GM06990 (cell line): ENCODE results near the gene SUCLA2.
"Not testable (repeated sequence)": the region's sequence is repeated elsewhere in the genome, so short reads cannot be mapped to it uniquely, and the experiment has no call there.

Experiments
- DNase-seq: peaks from one replicate; pipeline ENCODE4 v3.0.0-alpha.2; 2011; ENCODE audit not compliant: insufficient read length; ENCODE audit errors: extremely low read depth
- H3K27me3 ChIP-seq: replicated peaks from 2 replicates; pipeline ENCODE4 v1.6.0; 2011; ENCODE audit warnings: low read length; ENCODE audit not compliant: control insufficient read depth, insufficient read depth
- H3K36me3 ChIP-seq: 2 replicates; pipeline ENCODE4 v1.5.1; 2011; ENCODE audit warnings: low read length; ENCODE audit not compliant: control insufficient read depth, insufficient read depth
- H3K4me3 ChIP-seq: replicated peaks from 2 replicates; pipeline ENCODE4 v1.5.1; 2011; ENCODE audit warnings: low read depth, mild to moderate bottlenecking, control low read depth, low read length
- CTCF ChIP-seq: IDR thresholded peaks from 2 replicates; pipeline ENCODE4 v1.5.1; 2011; ENCODE audit warnings: low read length, control low read depth, mild to moderate bottlenecking, inconsistent platforms; ENCODE audit not compliant: insufficient read depth, poor library complexity, severe bottlenecking

SUCLA2 gene

DNA sequence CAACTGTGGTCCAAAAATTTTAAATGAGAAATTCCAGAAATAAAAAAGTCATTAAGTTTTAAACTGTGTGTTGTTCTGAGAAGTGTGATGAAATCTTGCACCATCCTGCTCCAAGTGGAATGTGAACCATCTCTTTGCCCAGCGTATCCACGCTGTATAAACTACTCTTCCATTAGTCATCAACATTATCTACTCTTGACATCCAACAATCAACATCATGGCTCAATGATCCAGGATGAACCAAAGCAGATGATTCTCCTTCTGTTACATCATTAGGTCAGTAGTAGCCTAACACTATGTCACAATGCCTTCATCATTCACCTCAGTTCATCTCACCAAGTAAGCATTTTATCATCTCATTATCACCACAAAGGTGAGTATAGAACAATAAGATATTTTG, 55.3 kb downstream of the SUCLA2 start:
- no peak for DNase-seq
- Histone ChIP-seq H3K27me3 (no peaks in the 10 kb centered on the region), H3K36me3 (no peaks in the 10 kb centered on the region; the same call in 1 of the 2 replicates), H3K4me3 (no peak overlapping the region)
- TF ChIP-seq CTCF: no peak

DNA sequence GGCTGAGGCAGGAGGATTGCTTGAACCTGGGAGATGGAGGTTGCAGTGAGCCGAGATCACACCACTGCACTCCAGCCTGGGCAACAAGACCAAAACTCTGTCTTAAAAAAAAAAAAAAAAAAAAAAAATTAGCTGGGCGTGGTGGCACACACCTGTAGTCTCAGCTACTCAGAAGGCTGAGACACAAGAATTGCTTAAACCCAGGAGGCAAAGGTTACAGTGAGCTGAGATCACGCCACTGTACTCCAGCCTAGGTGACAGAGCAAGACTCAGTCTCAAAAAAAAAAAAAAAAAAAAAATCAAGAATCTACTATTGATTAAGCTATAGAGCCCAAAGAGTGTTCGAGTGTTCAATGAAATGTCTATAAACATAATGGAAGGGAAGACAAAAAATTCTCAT, 55.9 kb downstream of the SUCLA2 start:
- not testable (repeated sequence) for DNase-seq, H3K27me3 ChIP-seq, H3K36me3 ChIP-seq, H3K4me3 ChIP-seq

DNA sequence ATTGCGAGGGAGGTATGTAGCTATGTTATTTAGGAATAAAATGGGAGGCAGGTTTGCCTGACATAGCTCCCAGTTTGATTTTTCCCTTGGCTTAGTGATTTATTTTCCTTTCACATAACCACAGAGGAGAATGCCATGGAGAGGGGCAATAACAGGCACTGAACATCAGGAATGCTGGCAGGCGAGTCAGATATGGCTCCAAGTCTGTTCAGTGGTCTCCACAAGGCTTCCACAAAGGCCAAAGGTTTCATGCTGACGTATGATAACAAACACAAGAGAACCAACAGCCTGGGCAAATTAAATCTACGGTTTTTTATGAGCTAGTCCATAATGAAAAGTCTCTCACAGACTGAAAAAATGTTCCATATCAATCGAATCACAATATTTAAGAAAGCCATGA, 66.7 kb downstream of the SUCLA2 start:
- H3K27me3 ChIP-seq: no peaks in the 10 kb centered on the region
- DNase-seq: no peak
- TF ChIP-seq CTCF: no peak
- H3K36me3 ChIP-seq: no peaks in the 10 kb centered on the region; the same call in 1 of the 2 replicates
- no peak overlapping the region for H3K4me3 ChIP-seq

GRCh38 chr13:47932950-47933923, 67.8 kb downstream of the SUCLA2 start:
- Histone ChIP-seq H3K4me3 (no peak overlapping the region), H3K27me3 (no peaks in the 10 kb centered on the region), H3K36me3 (no peaks in the 10 kb centered on the region; the same call in 1 of the 2 replicates)
- no peak for TF ChIP-seq CTCF
- DNase-seq: no peak

DNA sequence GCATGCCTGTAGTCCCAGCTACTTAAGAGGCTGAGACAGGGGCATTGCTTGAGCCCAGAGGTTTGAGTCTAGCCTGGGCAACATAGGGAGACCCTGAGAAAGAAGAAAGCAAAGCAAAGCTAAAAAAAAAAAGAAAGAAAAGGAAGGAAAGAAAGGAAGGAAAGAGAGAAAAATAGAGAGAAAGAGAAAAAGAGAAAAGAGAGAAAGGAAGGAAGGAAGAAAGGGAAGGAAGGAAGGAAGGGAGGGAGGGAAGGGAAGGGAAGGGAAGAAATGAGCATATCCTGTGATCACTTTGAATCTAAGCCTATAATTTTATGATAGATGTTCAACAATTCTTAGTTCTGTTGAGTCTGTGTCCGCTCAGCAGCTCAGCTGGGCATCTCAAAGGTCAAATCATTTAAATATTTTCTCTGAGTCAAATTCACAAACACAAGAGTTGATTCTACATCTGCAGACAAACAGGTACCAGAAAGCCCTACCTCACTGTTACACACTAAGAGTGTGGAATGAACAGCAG, 70.4 kb downstream of the SUCLA2 start:
- TF ChIP-seq CTCF: no peak
- no peaks in the 10 kb centered on the region for H3K36me3 ChIP-seq
- H3K4me3 ChIP-seq: no peak overlapping the region
- H3K27me3 ChIP-seq: no peaks in the 10 kb centered on the region
- DNase-seq: no peak

- no peaks in the 10 kb centered on the region for H3K36me3 ChIP-seq
- no peaks in the 10 kb centered on the region for H3K27me3 ChIP-seq
- DNase-seq: no peak
- no peak overlapping the region for H3K4me3 ChIP-seq
- no peak for TF ChIP-seq CTCF
Observed at GRCh38 chr13:47929156-47929555, 71.9 kb downstream of the SUCLA2 start.
